HFFc6 (cell line): ENCODE measurements around the gene HSBP1. TPM values are rescaled to one million over a fixed set of nuclear protein-coding genes. Genes with fewer than 3 reads are reported as not detected.

Experiments
- DNase-seq: peaks from one replicate; pipeline ENCODE4 v3.0.0-alpha.2; 2018
- H3K27ac Mint-ChIP-seq: 2 replicates; pipeline ENCODE4 v1.8.0; 2020; ENCODE audit warnings: mild to moderate bottlenecking, mixed read lengths
- H3K27me3 Mint-ChIP-seq: 2 replicates; pipeline ENCODE4 v1.8.0; 2021; ENCODE audit warnings: mild to moderate bottlenecking, moderate library complexity, mixed read lengths; ENCODE audit not compliant: insufficient read depth
- H3K36me3 Mint-ChIP-seq: 2 replicates; pipeline ENCODE4 v1.8.0; 2021; ENCODE audit warnings: low read depth, mixed read lengths
- H3K4me1 Mint-ChIP-seq: 2 replicates; pipeline ENCODE4 v1.8.0; 2020; ENCODE audit warnings: low read depth, mixed read lengths
- H3K4me3 Mint-ChIP-seq: 2 replicates; pipeline ENCODE4 v1.8.0; 2020; ENCODE audit warnings: mild to moderate bottlenecking, moderate library complexity, mixed read lengths
- H3K9me3 Mint-ChIP-seq: 2 replicates; pipeline ENCODE4 v1.8.0; 2020; ENCODE audit warnings: mild to moderate bottlenecking, mixed read lengths
- CTCF ChIP-seq: fragments of 200-600 bp; sonication (generic); IDR thresholded peaks from 2 replicates; pipeline ENCODE4 v1.5.0; 2021; ENCODE audit warnings: antibody characterized with exemption, mild to moderate bottlenecking
- total RNA-seq, 6 experiments: library from RNA; stranded (reverse); fragmentation: NEBNext Ultra II Directional; extraction: Animal tissue kit (Norgen Biotek cat#: 25700); gene quantifications; 2 replicates in 1 of 6; 3 replicates in 5 of 6; pipeline ENCODE4 v1.2.3, GENCODE V29; 2021

The HSBP1 gene
- total RNA-seq, 6 experiments from 2014 or later: 138 to 174 (median 161) TPM

DNA sequence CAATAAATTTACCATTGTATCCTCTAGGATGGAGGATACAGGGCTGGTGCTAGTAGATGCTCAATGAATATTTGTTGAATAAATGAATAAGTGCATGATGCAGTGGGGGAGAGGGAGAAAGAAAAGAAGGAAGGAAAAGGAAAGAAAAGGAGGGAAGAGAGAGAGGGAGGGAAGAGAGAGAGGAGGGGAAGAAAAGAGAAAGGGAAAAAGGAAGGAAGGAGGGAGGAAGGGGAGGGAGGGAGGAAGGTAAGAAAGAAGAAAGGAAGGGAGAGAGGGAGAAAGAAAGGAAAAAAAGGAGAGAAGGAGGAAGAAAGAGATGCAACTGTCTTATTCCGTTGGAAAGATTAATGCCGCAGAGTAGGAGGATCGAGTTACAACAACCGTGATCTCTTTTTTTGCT lies 30.4 kb downstream of the HSBP1 start:
- Mint-ChIP-seq H3K9me3 (no peaks in the 10 kb centered on the region), H3K27ac (no peak overlapping the region), H3K36me3 (no peaks in the 10 kb centered on the region), H3K4me1 (peaks cover 13% of the 10 kb centered on the region), H3K4me3 (no peak overlapping the region), H3K27me3 (peaks cover 27% of the 10 kb centered on the region)
- TF ChIP-seq CTCF: no peak
- no peak for DNase-seq

DNA sequence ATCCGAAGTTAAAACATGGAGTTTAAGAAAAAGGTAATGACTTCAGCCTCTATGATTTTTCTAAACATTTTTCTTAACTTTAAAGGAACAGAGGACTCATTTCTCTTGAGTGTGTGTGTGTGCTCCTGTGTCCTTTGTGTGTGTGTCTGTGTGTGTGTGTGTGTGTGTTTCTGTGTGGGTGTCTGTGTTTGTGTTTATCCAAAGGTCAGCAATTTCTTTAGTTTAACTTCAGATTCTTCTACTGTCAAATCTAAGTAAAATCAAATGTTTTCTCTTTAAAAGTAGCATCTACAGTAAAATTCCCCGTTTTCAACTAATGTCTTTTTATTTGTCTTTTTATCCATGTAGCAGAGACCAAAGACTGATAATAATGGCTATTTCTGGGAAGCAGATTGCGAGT lies 31.8 kb downstream of the HSBP1 start:
- TF ChIP-seq CTCF: no peak
- peaks cover 30% of the 10 kb centered on the region for H3K27me3 Mint-ChIP-seq
- no peak for DNase-seq
- H3K36me3 Mint-ChIP-seq: no peaks in the 10 kb centered on the region
- no peaks in the 10 kb centered on the region for H3K9me3 Mint-ChIP-seq
- H3K27ac Mint-ChIP-seq: no peak overlapping the region
- H3K4me3 Mint-ChIP-seq: no peak overlapping the region
- H3K4me1 Mint-ChIP-seq: peaks cover 13% of the 10 kb centered on the region

GRCh38 chr16:83840060-83840617 lies 32.4 kb downstream of the HSBP1 start:
- no peak overlapping the region for H3K4me3 Mint-ChIP-seq
- no peak overlapping the region for H3K27ac Mint-ChIP-seq
- H3K4me1 Mint-ChIP-seq: peaks cover 12% of the 10 kb centered on the region
- DNase-seq: no peak
- H3K9me3 Mint-ChIP-seq: no peaks in the 10 kb centered on the region
- peaks cover 32% of the 10 kb centered on the region for H3K27me3 Mint-ChIP-seq
- no peak for TF ChIP-seq CTCF
- H3K36me3 Mint-ChIP-seq: no peaks in the 10 kb centered on the region

- H3K27me3 Mint-ChIP-seq: peaks cover 40% of the 10 kb centered on the region
These were observed 34.5 kb downstream of the HSBP1 start for GRCh38 chr16:83842291-83842690.

DNA sequence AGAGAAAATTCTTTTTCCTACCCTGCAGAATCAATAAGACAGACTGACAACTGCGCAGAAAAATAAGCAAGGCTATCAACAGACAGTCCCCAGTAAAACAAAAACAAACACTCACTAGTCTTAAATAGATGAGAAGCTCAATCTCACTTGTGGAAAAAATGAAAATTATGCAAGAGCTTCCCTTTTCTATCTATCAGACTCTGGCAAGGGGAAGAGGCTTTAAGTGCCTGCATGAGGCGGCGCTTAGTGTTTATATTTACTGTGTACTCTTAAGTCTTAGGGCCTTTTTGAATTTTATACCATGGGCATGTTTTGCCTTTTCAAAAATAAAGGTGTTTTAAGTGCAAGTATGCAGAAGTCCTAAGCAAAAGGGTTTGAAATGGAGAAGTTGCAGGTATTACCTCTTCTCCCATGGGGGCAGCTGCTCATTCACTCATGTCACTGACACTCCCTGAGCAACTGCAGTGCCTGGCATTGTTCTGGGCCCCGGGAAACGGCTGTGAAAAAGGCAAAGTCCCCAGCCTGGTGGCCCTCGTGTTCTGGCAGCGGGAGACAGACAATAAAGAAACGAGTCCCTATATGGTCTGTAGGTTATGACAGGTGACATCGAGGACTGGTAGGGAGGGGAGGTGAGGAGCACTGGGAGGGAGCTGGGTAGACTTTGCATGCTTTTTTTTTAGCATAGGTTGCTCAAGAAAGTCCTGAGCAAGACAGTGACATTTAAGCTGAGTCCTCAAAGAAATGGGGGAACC lies 35.2 kb downstream of the HSBP1 start:
- Mint-ChIP-seq H3K27me3 (peaks cover 37% of the 10 kb centered on the region), H3K36me3 (no peaks in the 10 kb centered on the region), H3K9me3 (no peaks in the 10 kb centered on the region), H3K4me1 (no peaks in the 10 kb centered on the region; the same call in 1 of the 2 replicates), H3K27ac (no peak overlapping the region), H3K4me3 (no peak overlapping the region)
- no peak for TF ChIP-seq CTCF
- DNase-seq: no peak

More at GRCh38 chr16:83842291-83842690, 34.5 kb downstream of the HSBP1 start:
- Mint-ChIP-seq H3K4me3 (no peak overlapping the region), H3K27ac (no peak overlapping the region), H3K36me3 (no peaks in the 10 kb centered on the region), H3K4me1 (no peaks in the 10 kb centered on the region), H3K9me3 (no peaks in the 10 kb centered on the region)
- no peak for TF ChIP-seq CTCF
- DNase-seq: no peak
